Lower leg skin (tissue), 3 donors: ENCODE results near the gene PLCB1.

Experiments
- CTCF ChIP-seq, 3 donors: fragments of 450-650 bp; IDR thresholded peaks; one replicate each; pipeline ENCODE4 v1.5.1; 2016; ENCODE audit warnings: antibody characterized with exemption in 3 of 3, mild to moderate bottlenecking in 3 of 3, moderate library complexity in 2 of 3
- POLR2A ChIP-seq, 2 donors: fragments of 450-650 bp; IDR thresholded peaks; one replicate each; pipeline ENCODE4 v1.6.1; 2016 to 2017; ENCODE audit warnings: antibody characterized with exemption in 2 of 2, mild to moderate bottlenecking in 1 of 2, moderate library complexity in 1 of 2

GRCh38 chr20:8646033-8646441 lies 514.0 kb downstream of the PLCB1 start:
- no peak for TF ChIP-seq POLR2A (IDR thresholded peaks at IDR 0.05)
- TF ChIP-seq CTCF (IDR thresholded peaks at IDR 0.05), result no peak
